Measurements from ENCODE around the gene ZYG11A.

Gene ZYG11A

GRCh38 chr1:52880206-52880605 lies 37.6 kb downstream of the ZYG11A start:
- peak; percentile 38 for DNase-seq

- DNase-seq: no peak
These were observed 44.9 kb downstream of the ZYG11A start for GRCh38 chr1:52887483-52887882.

GRCh38 chr1:52892424-52893215 lies 50.1 kb downstream of the ZYG11A start:
- DNase-seq: no peak

GRCh38 chr1:52899445-52899894 lies 56.9 kb downstream of the ZYG11A start:
- DNase-seq: no peak

GRCh38 chr1:52900402-52900801 lies 57.8 kb downstream of the ZYG11A start:
- DNase-seq: no peak

- DNase-seq: no peak
These were observed 58.8 kb downstream of the ZYG11A start for GRCh38 chr1:52901384-52901783.

- DNase-seq: no peak
These were observed 61.8 kb downstream of the ZYG11A start for GRCh38 chr1:52904208-52904926.

- DNase-seq: peak; percentile 9
These were observed 62.6 kb downstream of the ZYG11A start for GRCh38 chr1:52904927-52905698.

- DNase-seq: no peak
These were observed 63.6 kb downstream of the ZYG11A start for GRCh38 chr1:52906135-52906603.

- DNase-seq: no peak
These were observed 64.7 kb downstream of the ZYG11A start for GRCh38 chr1:52907068-52907811.

- no peak for DNase-seq
These were observed 65.2 kb downstream of the ZYG11A start for GRCh38 chr1:52907812-52908153.

GRCh38 chr1:52911541-52911940 lies 69.0 kb downstream of the ZYG11A start:
- no peak for DNase-seq

GRCh38 chr1:52913014-52913413 lies 70.5 kb downstream of the ZYG11A start:
- DNase-seq: no peak

- DNase-seq: no peak
These were observed 71.0 kb downstream of the ZYG11A start for GRCh38 chr1:52913537-52913936.

- no peak for DNase-seq
These were observed 71.9 kb downstream of the ZYG11A start for GRCh38 chr1:52914463-52914862.

- DNase-seq: no peak
These were observed 72.8 kb downstream of the ZYG11A start for GRCh38 chr1:52915211-52915854.

GRCh38 chr1:52915855-52916220 lies 73.3 kb downstream of the ZYG11A start:
- DNase-seq: no peak

- no peak for DNase-seq
These were observed 73.8 kb downstream of the ZYG11A start for GRCh38 chr1:52916241-52916975.

- no peak for DNase-seq
These were observed 74.6 kb downstream of the ZYG11A start for GRCh38 chr1:52917156-52917555.

- DNase-seq: no peak
These were observed 75.0 kb downstream of the ZYG11A start for GRCh38 chr1:52917581-52917980.

- DNase-seq: no peak
These were observed 75.6 kb downstream of the ZYG11A start for GRCh38 chr1:52918201-52918600.
